ENCODE data around the gene C16orf82.

GRCh38 chr16:27103954-27104353 is 37.2 kb downstream of the C16orf82 start:
- TF ChIP-seq REST (IDR thresholded peaks at IDR 0.05; ENCODE audit: low read depth, low read length): no peak
- TF ChIP-seq EP300 (IDR thresholded peaks at IDR 0.05; ENCODE audit: borderline replicate concordance in 1 of 2, low read depth in 1 of 2, low read length in 1 of 2): no peak
- no peak for TF ChIP-seq CTCF (IDR thresholded peaks at IDR 0.05)
- no peak for TF ChIP-seq POLR2AphosphoS5 (IDR thresholded peaks at IDR 0.05; ENCODE audit: low read depth, low read length)
- TF ChIP-seq EZH2phosphoT487 (IDR thresholded peaks at IDR 0.05; ENCODE audit: borderline replicate concordance, low read depth): no peak
- TF ChIP-seq MXI1 (IDR thresholded peaks at IDR 0.05; ENCODE audit: low read depth, low read length): no peak
- no peak for TF ChIP-seq ZBTB33 (IDR thresholded peaks at IDR 0.05; ENCODE audit: borderline replicate concordance, low read depth)
- no peak for TF ChIP-seq USF2 (IDR thresholded peaks at IDR 0.05; ENCODE audit: borderline replicate concordance, low read depth, low read length)
- TF ChIP-seq NFIC (IDR thresholded peaks at IDR 0.05; ENCODE audit: borderline replicate concordance): no peak
- no peak for TF ChIP-seq CHD2 (IDR thresholded peaks at IDR 0.05; ENCODE audit: low read length, partially characterized antibody)
- TF ChIP-seq PBX3 (IDR thresholded peaks at IDR 0.05): no peak
